Thoracic aorta (tissue), 2 donors: ENCODE results near the gene GJD2. TPM values are rescaled to one million over a fixed set of nuclear protein-coding genes. Genes with fewer than 3 reads are reported as not detected.

Experiments
- ATAC-seq: fragments of 150-250 bp; one replicate; pipeline ENCODE4 v1.8.0; 2017; ENCODE audit warnings: low read depth; ENCODE audit not compliant: insufficient number of reproducible peaks, low FRiP score
- DNase-seq: peaks from one replicate; pipeline ENCODE4 v3.0.0-alpha.2; 2020; ENCODE audit warnings: low spot score
- H3K27ac ChIP-seq, 2 donors: fragments of 200-600 bp; sonication (generic); 1 replicate in 1 of 2; 2 replicates in 1 of 2; pipeline ENCODE4 v1.5.1; 2016; ENCODE audit warnings: mild to moderate bottlenecking in 2 of 2, moderate library complexity in 2 of 2
- H3K27me3 ChIP-seq: fragments of 200-600 bp; sonication (generic); replicated peaks from 2 replicates; pipeline ENCODE4 v1.6.0; 2016; ENCODE audit warnings: mild to moderate bottlenecking; ENCODE audit not compliant: insufficient read depth
- H3K36me3 ChIP-seq: fragments of 200-600 bp; sonication (generic); one replicate; pipeline ENCODE4 v1.5.1; 2016
- H3K4me1 ChIP-seq, 2 donors: fragments of 200-600 bp; sonication (generic); 1 replicate in 1 of 2; 2 replicates in 1 of 2; pipeline versions ENCODE4 v1.5.1 to v1.6.0; 2016; ENCODE audit warnings: low read depth in 2 of 2, mild to moderate bottlenecking in 1 of 2; ENCODE audit not compliant: control insufficient read depth in 1 of 2
- H3K4me3 ChIP-seq: fragments of 200-600 bp; sonication (generic); 2 replicates; pipeline ENCODE4 v1.5.1; 2016; ENCODE audit warnings: mild to moderate bottlenecking
- H3K9me3 ChIP-seq: fragments of 200-600 bp; sonication (generic); 2 replicates; pipeline ENCODE4 v1.5.1; 2016
- total RNA-seq, 2 donors: library from RNA; depleted of rRNA; stranded (reverse); fragments of >200 nt; gene quantifications; one replicate each; pipeline versions ENCODE4 v1.1.0 to v1.2.3, GENCODE V29; 2016
- TF ChIP-seq, protein P1 (sequence below): fragments of 200-600 bp; sonication (generic); IDR thresholded peaks from one replicate; pipeline ENCODE4 v1.5.1; 2019; ENCODE audit warnings: antibody characterized with exemption

GJD2 gene
- total RNA-seq, 2 donors from 2014 or later, result not detected

DNA sequence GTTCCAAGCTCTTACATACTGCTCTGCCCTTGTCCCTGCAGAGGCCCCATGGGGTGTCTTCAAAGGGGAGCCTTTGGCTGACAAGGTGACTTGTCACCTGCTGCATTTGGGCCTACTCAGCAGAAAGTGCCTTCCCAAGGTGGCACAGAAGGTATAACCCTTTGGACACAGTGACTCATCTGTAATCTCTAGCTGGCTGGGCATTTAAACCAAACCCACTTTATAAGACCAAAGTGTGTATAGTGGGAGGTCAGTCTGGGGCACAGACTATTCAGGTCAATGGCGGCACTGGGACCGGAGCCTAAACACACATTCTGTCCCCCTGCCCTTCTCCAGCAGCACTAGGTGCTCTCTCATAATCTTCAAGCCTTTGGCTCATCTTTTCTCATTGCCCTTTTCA is 35.1 kb downstream of the GJD2 start:
- Histone ChIP-seq H3K9me3 (no peaks in the 10 kb centered on the region), H3K36me3 (no peaks in the 10 kb centered on the region), H3K4me1 (peaks cover 18 to 55% of the 10 kb centered on the region in 2 donors), H3K4me3 (no peak overlapping the region), H3K27ac (peak overlapping the region; percentile 26 to 88), H3K27me3 (no peaks in the 10 kb centered on the region)
- ATAC-seq, result no peak
- TF ChIP-seq, protein P1, sequence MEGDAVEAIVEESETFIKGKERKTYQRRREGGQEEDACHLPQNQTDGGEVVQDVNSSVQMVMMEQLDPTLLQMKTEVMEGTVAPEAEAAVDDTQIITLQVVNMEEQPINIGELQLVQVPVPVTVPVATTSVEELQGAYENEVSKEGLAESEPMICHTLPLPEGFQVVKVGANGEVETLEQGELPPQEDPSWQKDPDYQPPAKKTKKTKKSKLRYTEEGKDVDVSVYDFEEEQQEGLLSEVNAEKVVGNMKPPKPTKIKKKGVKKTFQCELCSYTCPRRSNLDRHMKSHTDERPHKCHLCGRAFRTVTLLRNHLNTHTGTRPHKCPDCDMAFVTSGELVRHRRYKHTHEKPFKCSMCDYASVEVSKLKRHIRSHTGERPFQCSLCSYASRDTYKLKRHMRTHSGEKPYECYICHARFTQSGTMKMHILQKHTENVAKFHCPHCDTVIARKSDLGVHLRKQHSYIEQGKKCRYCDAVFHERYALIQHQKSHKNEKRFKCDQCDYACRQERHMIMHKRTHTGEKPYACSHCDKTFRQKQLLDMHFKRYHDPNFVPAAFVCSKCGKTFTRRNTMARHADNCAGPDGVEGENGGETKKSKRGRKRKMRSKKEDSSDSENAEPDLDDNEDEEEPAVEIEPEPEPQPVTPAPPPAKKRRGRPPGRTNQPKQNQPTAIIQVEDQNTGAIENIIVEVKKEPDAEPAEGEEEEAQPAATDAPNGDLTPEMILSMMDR, result no peak
- DNase-seq, result no peak

DNA sequence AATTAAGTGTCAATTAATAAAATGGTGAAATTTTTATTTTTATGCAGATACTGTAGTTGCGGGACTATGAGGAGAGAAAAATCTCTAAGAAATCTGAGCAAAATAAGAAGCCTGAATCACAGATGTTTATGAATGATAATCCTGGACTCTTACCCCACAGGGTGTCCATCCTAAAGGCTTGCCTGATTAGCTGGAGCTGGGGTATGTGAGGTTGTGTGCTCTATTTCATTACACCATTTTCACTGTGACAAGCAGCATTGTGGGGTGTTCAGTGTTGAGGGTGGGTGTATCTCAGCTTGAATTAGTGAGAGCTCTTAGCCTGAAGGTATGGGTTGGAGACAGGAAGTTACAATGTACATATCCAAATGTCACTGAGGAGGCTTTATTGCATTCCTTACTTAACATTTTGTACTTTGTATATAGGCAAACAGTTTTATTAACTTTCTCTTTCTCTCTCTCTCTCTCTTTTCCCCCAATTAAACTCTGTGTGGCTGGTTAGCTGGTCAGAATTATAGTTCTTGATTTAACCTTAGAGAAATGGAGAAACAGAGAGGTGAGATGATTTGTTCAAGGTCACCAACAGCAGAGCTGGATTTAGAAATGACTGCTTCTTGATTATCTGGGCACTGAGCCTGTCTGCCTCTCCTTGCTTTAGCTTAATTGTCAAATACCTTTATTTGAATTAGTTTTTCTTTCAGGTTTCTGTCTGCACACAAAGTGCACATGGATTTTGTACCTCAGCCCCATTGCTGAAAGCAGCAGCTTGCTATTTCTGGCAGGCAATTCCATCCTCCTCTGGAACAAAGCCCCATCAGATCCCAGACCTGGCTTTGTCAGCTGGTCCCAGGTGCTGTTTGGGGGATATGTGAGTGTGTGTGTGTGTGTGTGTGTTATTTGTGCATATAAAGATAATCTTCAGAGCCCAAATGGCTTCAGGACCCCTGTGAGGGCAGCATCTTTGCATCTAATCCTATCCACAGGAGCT is 35.8 kb downstream of the GJD2 start:
- TF ChIP-seq, protein P1, result no peak
- no peaks in the 10 kb centered on the region for H3K9me3 ChIP-seq
- no peak for DNase-seq
- no peak overlapping the region for H3K4me3 ChIP-seq
- no peak for ATAC-seq
- H3K27ac ChIP-seq, result peak overlapping the region; percentile 26 to 88
- H3K27me3 ChIP-seq, result no peaks in the 10 kb centered on the region
- peaks cover 11 to 47% of the 10 kb centered on the region in 2 donors for H3K4me1 ChIP-seq
- no peaks in the 10 kb centered on the region for H3K36me3 ChIP-seq

DNA sequence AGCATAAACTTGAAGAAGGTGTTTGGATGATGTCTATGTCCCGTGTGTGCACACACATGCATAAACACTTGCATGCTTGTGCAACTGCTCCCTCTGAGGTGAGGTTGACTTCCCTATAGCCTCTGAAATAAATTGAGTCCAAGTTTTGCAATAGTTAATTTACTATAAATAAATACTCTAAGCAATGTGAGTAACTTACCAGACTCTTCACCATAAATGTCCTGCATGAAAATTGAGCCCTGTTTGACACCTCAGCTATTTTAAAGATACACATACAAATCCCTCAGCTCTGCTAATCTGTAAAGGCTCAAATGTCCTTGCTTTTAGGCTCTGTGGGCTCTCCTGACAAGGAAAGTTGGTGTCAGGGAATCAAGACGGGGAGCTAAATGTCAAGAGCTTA is 37.1 kb downstream of the GJD2 start:
- Histone ChIP-seq H3K27ac (no peak overlapping the region), H3K27me3 (no peaks in the 10 kb centered on the region), H3K4me3 (no peak overlapping the region), H3K4me1 (peaks cover 1 to 35% of the 10 kb centered on the region in 2 donors), H3K9me3 (no peaks in the 10 kb centered on the region), H3K36me3 (no peaks in the 10 kb centered on the region)
- TF ChIP-seq, protein P1, result no peak
- no peak for DNase-seq
- no peak for ATAC-seq

DNA sequence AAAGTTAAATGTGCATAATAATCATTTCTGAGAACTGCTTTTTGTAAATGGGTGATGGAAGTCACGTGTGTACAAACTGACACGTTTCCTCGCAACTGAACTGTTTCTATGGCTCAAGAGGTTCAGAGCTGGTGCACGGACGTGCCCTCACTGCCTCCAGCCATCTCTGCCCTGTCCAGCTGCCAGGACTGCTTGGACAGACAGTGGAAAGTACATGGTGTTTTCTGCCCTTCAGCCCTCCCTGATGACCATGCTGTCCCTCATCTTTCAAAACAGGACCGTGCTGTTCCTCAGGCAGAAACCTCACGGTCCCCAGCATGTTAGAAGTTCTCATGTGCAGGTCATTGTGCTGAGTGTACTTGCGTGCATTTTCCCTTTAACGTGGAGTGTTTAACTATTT is 38.7 kb downstream of the GJD2 start:
- TF ChIP-seq, protein P1, result no peak
- H3K27me3 ChIP-seq, result no peaks in the 10 kb centered on the region
- no peaks in the 10 kb centered on the region for H3K9me3 ChIP-seq
- DNase-seq (no peak), ATAC-seq (no peak)
- no peaks in the 10 kb centered on the region for H3K36me3 ChIP-seq
- H3K4me3 ChIP-seq, result no peak overlapping the region
- H3K27ac ChIP-seq, result no peak overlapping the region
- peaks cover 0 to 24% of the 10 kb centered on the region in 2 donors for H3K4me1 ChIP-seq

DNA sequence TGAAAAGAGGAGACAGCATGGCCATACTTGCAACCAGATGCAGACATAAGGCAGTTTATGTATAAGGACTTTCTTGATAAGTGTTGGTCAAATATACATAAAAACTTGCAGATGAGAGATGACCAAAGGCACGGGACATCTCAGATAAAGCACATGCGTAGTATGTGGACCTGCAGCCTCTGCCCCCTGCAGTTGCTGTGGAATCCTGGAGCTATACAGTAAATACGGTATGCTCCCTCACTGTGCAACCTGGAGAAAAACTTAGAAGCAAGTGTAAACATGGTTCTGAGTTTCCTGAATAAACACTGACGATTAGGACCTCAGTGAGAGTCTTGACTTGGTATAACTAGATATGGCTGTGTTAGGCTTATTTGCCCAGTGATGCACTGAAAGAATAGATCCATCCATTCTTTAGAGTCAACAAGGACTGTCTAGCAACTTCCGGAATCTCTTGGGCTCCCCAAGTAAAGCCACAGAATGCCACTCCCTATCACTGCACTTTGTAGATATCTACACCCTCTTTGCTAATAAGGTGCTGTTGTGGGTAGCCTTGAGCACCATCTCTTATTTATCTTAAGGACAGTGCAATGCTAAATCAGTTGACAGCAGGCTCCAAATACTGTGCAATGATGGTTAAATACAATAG is 40.2 kb downstream of the GJD2 start:
- no peak for DNase-seq
- peaks cover 0 to 18% of the 10 kb centered on the region in 2 donors for H3K4me1 ChIP-seq
- no peak for ATAC-seq
- H3K27me3 ChIP-seq, result no peaks in the 10 kb centered on the region
- H3K4me3 ChIP-seq, result no peak overlapping the region
- H3K27ac ChIP-seq, result no peak overlapping the region
- TF ChIP-seq, protein P1, result no peak
- no peaks in the 10 kb centered on the region for H3K9me3 ChIP-seq
- no peaks in the 10 kb centered on the region for H3K36me3 ChIP-seq
